Gastrocnemius medialis (tissue), 4 donors: Measurements from ENCODE around the gene LTBP4. TPM values are rescaled to one million over a fixed set of nuclear protein-coding genes. Genes with fewer than 3 reads are reported as not detected.

ENCODE experiments used
- ATAC-seq, 2 donors: fragments of 150-250 bp; one replicate each; pipeline ENCODE4 v1.9.1; 2016
- DNase-seq, 2 donors: peaks; one replicate each; pipeline ENCODE4 v3.0.0-alpha.2; 2019
- H3K27ac ChIP-seq, 4 donors: fragments of 200-600 bp; sonication (generic); 1 replicate in 1 of 4; 2 replicates in 3 of 4; pipeline ENCODE4 v1.5.1; 2016 to 2018; ENCODE audit warnings: mild to moderate bottlenecking in 2 of 4, moderate library complexity in 1 of 4
- H3K27me3 ChIP-seq, 3 donors: fragments of 200-600 bp; sonication (generic) in 2 of 3; 1 replicate in 1 of 3; 2 replicates in 2 of 3; pipeline versions ENCODE4 v1.5.1 to v1.6.0; 2016 to 2019; ENCODE audit warnings: mild to moderate bottlenecking in 1 of 3, moderate library complexity in 1 of 3
- H3K36me3 ChIP-seq, 2 donors: fragments of 200-600 bp; sonication (generic) in 1 of 2; one replicate each; pipeline ENCODE4 v1.5.1; 2017 to 2018
- H3K4me1 ChIP-seq, 2 donors: fragments of 200-600 bp; sonication (generic) in 1 of 2; one replicate each; pipeline ENCODE4 v1.5.1; 2016 to 2017; ENCODE audit warnings: mild to moderate bottlenecking in 2 of 2
- H3K4me3 ChIP-seq, 4 donors: fragments of 200-600 bp; sonication (generic) in 3 of 4; 1 replicate in 1 of 4; 2 replicates in 3 of 4; pipeline ENCODE4 v1.5.1; 2016 to 2019; ENCODE audit warnings: mild to moderate bottlenecking in 2 of 4
- H3K9me3 ChIP-seq, 3 donors: fragments of 200-600 bp; sonication (generic) in 2 of 3; 1 replicate in 1 of 3; 2 replicates in 2 of 3; pipeline ENCODE4 v1.5.1; 2016 to 2019
- CTCF ChIP-seq, 5 experiments: fragments of 450-650 bp in 3 of 5; fragments of 200-600 bp in 2 of 5; sonication (generic) in 2 of 5; IDR thresholded peaks in 4 of 5; conservative IDR thresholded peaks in 1 of 5; 1 replicate in 4 of 5; 2 replicates in 1 of 5; pipeline ENCODE4 v1.5.1; 2016 to 2019; ENCODE audit warnings: antibody characterized with exemption in 5 of 5, mild to moderate bottlenecking in 3 of 5, moderate library complexity in 3 of 5
- POLR2A ChIP-seq, 2 donors: fragments of 450-650 bp; IDR thresholded peaks; one replicate each; pipeline ENCODE4 v1.6.1; 2017; ENCODE audit warnings: antibody characterized with exemption in 2 of 2, mild to moderate bottlenecking in 2 of 2, moderate library complexity in 2 of 2
- in situ Hi-C, 4 donors: fragments of 200-750 bp; cut with MboI; loops; one replicate each; pipeline versions ENCODE4 v1.15.0 to v1.8.0; 2017; ENCODE audit warnings: low sequenced_read_pairs in 4 of 4
- intact Hi-C: fragments of 100-400 bp; cut with DNase I; formaldehyde crosslinking; loops from one replicate; pipeline ENCODE4 v1.15.1; 2023; ENCODE audit warnings: low total_unique reads
- total RNA-seq, 4 donors: library from RNA; depleted of rRNA; stranded (reverse); fragments of >200 nt; gene quantifications; one replicate each; pipeline versions ENCODE4 v1.1.0 to v1.2.3, GENCODE V29; 2016

The LTBP4 gene
- total RNA-seq, 4 donors from 2014 or later: 34.4 to 46.7 (median 40.5) TPM

- Histone ChIP-seq H3K9me3 (no peaks in the 10 kb centered on the region), H3K4me3 (peak overlapping the region; percentile 62 to 96 (median 88)), H3K4me1 (peaks cover 4 to 13% of the 10 kb centered on the region in 2 donors), H3K27me3 (no peaks in the 10 kb centered on the region), H3K36me3 (peaks cover 0 to 10% of the 10 kb centered on the region in 2 donors), H3K27ac (peak overlapping the region in 3 of 4 donors; percentile 67 to 88 (median 82))
- DNase-seq (no peak), ATAC-seq (no peak)
- intact Hi-C loops (no loop called here), in situ Hi-C loops (no loop called here)
- no peak for TF ChIP-seq POLR2A (IDR thresholded peaks at IDR 0.05)
- TF ChIP-seq CTCF (IDR thresholded peaks at IDR 0.05 in 4 of 5, conservative IDR thresholded peaks at IDR 0.05 in 1 of 5): no peak
Observed at GRCh38 chr19:40576151-40576584, 25.0 kb upstream of the LTBP4 start.

GRCh38 chr19:40576585-40577451, 24.4 kb upstream of the LTBP4 start, which contains the start of gene SHKBP1:
TSS of gene SHKBP1 (plus strand) at chr19:40576873. CDS start at chr19:40576900, 27 bp downstream.
- H3K9me3 ChIP-seq: no peaks in the 10 kb centered on the region
- H3K4me1 ChIP-seq: peaks cover 4 to 13% of the 10 kb centered on the region in 2 donors
- H3K4me3 ChIP-seq: peak within 1 kb of the TSS; percentile 62 to 96 (median 88)
- in situ Hi-C loops: no loop called here
- H3K27ac ChIP-seq: peak within 1 kb of the TSS; percentile 67 to 88 (median 84)
- H3K36me3 ChIP-seq: peaks cover 0 to 10% of the 10 kb centered on the region in 2 donors
- intact Hi-C loops: no loop called here
- no peak for TF ChIP-seq CTCF (IDR thresholded peaks at IDR 0.05 in 4 of 5, conservative IDR thresholded peaks at IDR 0.05 in 1 of 5)
- peak; percentile 19 to 46 for TF ChIP-seq POLR2A (IDR thresholded peaks at IDR 0.05)
- DNase-seq (peak; percentile 88 to 93), ATAC-seq (peak; percentile 99 to 100)
- no peaks in the 10 kb centered on the region for H3K27me3 ChIP-seq

GRCh38 chr19:40578442-40578908, 22.7 kb upstream of the LTBP4 start:
- Histone ChIP-seq H3K36me3 (peaks cover 0 to 17% of the 10 kb centered on the region in 2 donors), H3K9me3 (no peaks in the 10 kb centered on the region), H3K27me3 (no peaks in the 10 kb centered on the region), H3K4me1 (peaks cover 4 to 13% of the 10 kb centered on the region in 2 donors), H3K4me3 (no peak overlapping the region), H3K27ac (no peak overlapping the region)
- no peak for ATAC-seq
- in situ Hi-C loops (no loop called here), intact Hi-C loops (no loop called here)
- no peak for DNase-seq
- TF ChIP-seq POLR2A (IDR thresholded peaks at IDR 0.05) (no peak), CTCF (IDR thresholded peaks at IDR 0.05 in 4 of 5, conservative IDR thresholded peaks at IDR 0.05 in 1 of 5) (no peak)

GRCh38 chr19:40580619-40581018, 20.6 kb upstream of the LTBP4 start:
- Histone ChIP-seq H3K4me3 (no peak overlapping the region), H3K36me3 (peaks cover 0 to 17% of the 10 kb centered on the region in 2 donors), H3K4me1 (peaks cover 4 to 13% of the 10 kb centered on the region in 2 donors), H3K27me3 (no peaks in the 10 kb centered on the region), H3K9me3 (no peaks in the 10 kb centered on the region), H3K27ac (no peak overlapping the region)
- no peak for DNase-seq
- in situ Hi-C loops: no loop called here
- no peak for ATAC-seq
- TF ChIP-seq CTCF (IDR thresholded peaks at IDR 0.05 in 4 of 5, conservative IDR thresholded peaks at IDR 0.05 in 1 of 5) (no peak), POLR2A (IDR thresholded peaks at IDR 0.05) (no peak)
- intact Hi-C loops: no loop called here
